H4 (cell line): ENCODE results near the gene NME7. TPM values are rescaled to one million over a fixed set of nuclear protein-coding genes. Genes with fewer than 3 reads are reported as not detected.

Experiments used
- DNase-seq: peaks from one replicate; pipeline ENCODE4 v3.0.0-alpha.2; 2015; ENCODE audit warnings: low spot score
- total RNA-seq: library from RNA; depleted of rRNA; stranded (reverse); fragments of >200 nt; shearing (Covaris generic); gene quantifications from 2 replicates; pipeline ENCODE4 v1.2.3, GENCODE V29; 2014; rRNA removed

Gene NME7
- total RNA-seq, 1 experiment from 2014 or later, result 50.4 TPM

DNA sequence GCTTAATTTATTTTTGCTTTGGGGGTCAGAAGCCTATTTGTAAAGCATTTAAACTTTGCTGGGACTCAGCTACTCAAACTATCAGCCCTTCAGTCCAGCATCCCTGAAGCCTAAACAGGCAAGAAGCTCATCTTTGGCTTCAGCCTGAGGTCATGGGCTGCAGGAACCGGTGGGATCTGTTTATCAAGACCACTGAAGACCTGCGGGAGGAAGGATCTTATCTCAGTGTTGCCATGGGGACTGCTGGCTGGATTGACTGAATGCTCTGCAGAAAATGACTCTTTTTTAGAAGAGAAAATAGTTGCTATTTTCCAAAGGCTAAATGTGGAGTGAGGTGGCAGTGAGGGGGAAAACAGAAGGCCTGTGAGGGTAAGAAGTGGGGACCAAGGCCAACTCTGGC is 281.7 kb downstream of the NME7 start:
- DNase-seq, result no peak

Other genes starting within 250 kb of the NME7 start
- 14.1 and 23.5 TPM in 2 replicates for gene BLZF1, start 398 bp upstream of the NME7 start, total RNA-seq
- gene CCDC181, start 59.7 kb upstream of the NME7 start, total RNA-seq, result 1.1 and 1.7 TPM in 2 replicates
- gene SLC19A2, start 118.1 kb upstream of the NME7 start, total RNA-seq, result 16.0 and 17.3 TPM in 2 replicates
- gene F5, start 218.7 kb upstream of the NME7 start, total RNA-seq, result not detected in 2 replicates